ENCODE results near the gene LCOR. TPM values are rescaled to one million over a fixed set of nuclear protein-coding genes. Genes with fewer than 3 reads are reported as not detected.

Gene LCOR
- total RNA-seq, 3 donors from 2014 or later = 70.4 to 106 (median 93.0) TPM

GRCh38 chr10:97003151-97003803 is 171.2 kb downstream of the LCOR start:
- Histone ChIP-seq H3K9me3 (peaks cover 13% of the 10 kb centered on the region), H3K36me3 (ENCODE audit: low read depth) (no peaks in the 10 kb centered on the region), H3K4me3 (no peak overlapping the region), H3K4me1 (ENCODE audit: low read depth) (no peaks in the 10 kb centered on the region)
- no peak for DNase-seq
- intact Hi-C loops (cut with DNase I, micrococcal nuclease) = no loop called here
- ATAC-seq = no peak
- no peak for TF ChIP-seq CTCF (IDR thresholded peaks at IDR 0.05)

GRCh38 chr10:97003804-97004201 is 171.7 kb downstream of the LCOR start:
- Histone ChIP-seq H3K36me3 (ENCODE audit: low read depth) (no peaks in the 10 kb centered on the region), H3K4me1 (ENCODE audit: low read depth) (no peaks in the 10 kb centered on the region), H3K4me3 (no peak overlapping the region), H3K9me3 (peaks cover 13% of the 10 kb centered on the region)
- intact Hi-C loops (cut with DNase I, micrococcal nuclease) = no loop called here
- DNase-seq (no peak), ATAC-seq (no peak)
- no peak for TF ChIP-seq CTCF (IDR thresholded peaks at IDR 0.05)

GRCh38 chr10:97004591-97004990 is 172.5 kb downstream of the LCOR start:
- intact Hi-C loops (cut with DNase I, micrococcal nuclease) = no loop called here
- H3K9me3 ChIP-seq = peaks cover 13% of the 10 kb centered on the region
- DNase-seq (no peak), ATAC-seq (no peak)
- H3K4me1 ChIP-seq (ENCODE audit: low read depth) = no peaks in the 10 kb centered on the region
- no peak for TF ChIP-seq CTCF (IDR thresholded peaks at IDR 0.05)
- no peaks in the 10 kb centered on the region for H3K36me3 ChIP-seq (ENCODE audit: low read depth)
- no peak overlapping the region for H3K4me3 ChIP-seq

- TF ChIP-seq CTCF (IDR thresholded peaks at IDR 0.05) = no peak
- H3K4me1 ChIP-seq (ENCODE audit: low read depth) = no peaks in the 10 kb centered on the region
- no peak for DNase-seq
- ATAC-seq = no peak
- no peaks in the 10 kb centered on the region for H3K36me3 ChIP-seq (ENCODE audit: low read depth)
- peaks cover 13% of the 10 kb centered on the region for H3K9me3 ChIP-seq
- H3K4me3 ChIP-seq = no peak overlapping the region
- intact Hi-C loops (cut with DNase I, micrococcal nuclease) = no loop called here
These were observed 173.3 kb downstream of the LCOR start for GRCh38 chr10:97005349-97005748.

- DNase-seq = no peak
- H3K4me1 ChIP-seq (ENCODE audit: low read depth) = no peaks in the 10 kb centered on the region
- no peak for TF ChIP-seq CTCF (IDR thresholded peaks at IDR 0.05)
- no peak overlapping the region for H3K4me3 ChIP-seq
- ATAC-seq = no peak
- H3K9me3 ChIP-seq = peaks cover 13% of the 10 kb centered on the region
- intact Hi-C loops (cut with DNase I, micrococcal nuclease) = no loop called here
- no peaks in the 10 kb centered on the region for H3K36me3 ChIP-seq (ENCODE audit: low read depth)
These were observed 174.3 kb downstream of the LCOR start for GRCh38 chr10:97006364-97006763.

GRCh38 chr10:97007417-97007816 is 175.3 kb downstream of the LCOR start:
- TF ChIP-seq CTCF (IDR thresholded peaks at IDR 0.05) = no peak
- no peak for ATAC-seq
- DNase-seq = no peak

More at GRCh38 chr10:97007417-97007816, 175.3 kb downstream of the LCOR start:
- Histone ChIP-seq H3K9me3 (peaks cover 13% of the 10 kb centered on the region), H3K36me3 (ENCODE audit: low read depth) (no peaks in the 10 kb centered on the region), H3K4me3 (no peak overlapping the region), H3K4me1 (ENCODE audit: low read depth) (no peaks in the 10 kb centered on the region)
- intact Hi-C loops (cut with DNase I, micrococcal nuclease) = no loop called here
